Lung (tissue), 12 donors: ENCODE measurements around the gene LTBR. TPM values are rescaled to one million over a fixed set of nuclear protein-coding genes. Genes with fewer than 3 reads are reported as not detected.

Experiments used
- ATAC-seq: fragments of 200-7000 bp; cut with Tn5 transposase; one replicate; pipeline ENCODE4 v1.9.1; 2020; ENCODE audit warnings: moderate number of reproducible peaks; ENCODE audit not compliant: insufficient read depth, low FRiP score
- DNase-seq, 3 donors: peaks; one replicate each; pipeline ENCODE4 v3.0.0-alpha.2; 2013 to 2017
- H3K27ac ChIP-seq, 2 donors: one replicate each; pipeline ENCODE4 v1.5.1; 2013; ENCODE audit warnings: mild to moderate bottlenecking in 2 of 2, moderate library complexity in 2 of 2, control low read depth in 1 of 2, inconsistent platforms in 1 of 2, low read depth in 1 of 2, low read length in 1 of 2
- H3K27me3 ChIP-seq, 3 donors: one replicate each; pipeline ENCODE4 v1.5.1; 2013; ENCODE audit warnings: low read length in 2 of 3; ENCODE audit not compliant: control insufficient read depth in 3 of 3, insufficient read depth in 3 of 3
- H3K36me3 ChIP-seq, 4 donors: one replicate each; pipeline ENCODE4 v1.5.1; 2013; ENCODE audit warnings: low read length in 4 of 4, mild to moderate bottlenecking in 1 of 4, moderate library complexity in 1 of 4; ENCODE audit not compliant: control insufficient read depth in 4 of 4, insufficient read depth in 4 of 4
- H3K4me1 ChIP-seq, 5 donors: one replicate each; pipeline ENCODE4 v1.5.1; 2013; ENCODE audit warnings: low read length in 5 of 5, mild to moderate bottlenecking in 2 of 5, moderate library complexity in 1 of 5; ENCODE audit not compliant: control insufficient read depth in 5 of 5, insufficient read depth in 5 of 5
- H3K4me3 ChIP-seq: one replicate; pipeline ENCODE4 v1.5.1; 2013; ENCODE audit warnings: mild to moderate bottlenecking, control low read depth, moderate library complexity
- H3K9ac ChIP-seq, 2 donors: one replicate each; pipeline ENCODE4 v1.5.1; 2013; ENCODE audit warnings: low read length in 2 of 2, control low read depth in 1 of 2; ENCODE audit not compliant: insufficient read depth in 1 of 2
- H3K9me3 ChIP-seq, 4 donors: one replicate each; pipeline ENCODE4 v1.5.1; 2013; ENCODE audit warnings: low read length in 3 of 4, mild to moderate bottlenecking in 1 of 4, moderate library complexity in 1 of 4; ENCODE audit not compliant: control insufficient read depth in 4 of 4, insufficient read depth in 3 of 4
- WGBS, 2 donors: extraction: QIAGEN DNeasy Blood & Tissue Kit; methylation state at CpG; one replicate each; pipeline ENCODE4 v1.1.7; 2013; 5-methylcytosine and 5-hydroxymethylcytosine counted together
- polyA plus RNA-seq, 2 donors: library from polyadenylated mRNA; stranded (reverse); fragments of 200-250 nt; gene quantifications; one replicate each; pipeline ENCODE4 v1.2.1, GENCODE V29; 2013
- total RNA-seq, 2 donors: library from RNA; depleted of rRNA in 1 of 2; stranded (reverse); fragments of >200 nt in 1 of 2; gene quantifications; one replicate each; pipeline ENCODE4 v1.2.1, GENCODE V29; 2014 to 2021
- TF ChIP-seq, protein P1 (sequence below): IDR thresholded peaks from 2 replicates; pipeline ENCODE4 v1.5.1; 2012; ENCODE audit warnings: mild to moderate bottlenecking; ENCODE audit errors: control extremely low read depth, extremely low read depth
- donor health status: control.
- donor health status: control.
- donor health status: Bipolar disorder and iron deficiency.
- donor health status: healthy.
- donor health status: DM: yes; HTN: yes; CAD: no.

The LTBR gene
- total and polyA plus RNA-seq, 4 donors: 52.6 to 134 (median 122) TPM

GRCh38 chr12:6352193-6353173 is 31.5 kb upstream of the LTBR start:
- ATAC-seq (no peak), DNase-seq (no peak)
- no peaks in the 10 kb centered on the region for H3K9me3 ChIP-seq
- TF ChIP-seq, protein P1, sequence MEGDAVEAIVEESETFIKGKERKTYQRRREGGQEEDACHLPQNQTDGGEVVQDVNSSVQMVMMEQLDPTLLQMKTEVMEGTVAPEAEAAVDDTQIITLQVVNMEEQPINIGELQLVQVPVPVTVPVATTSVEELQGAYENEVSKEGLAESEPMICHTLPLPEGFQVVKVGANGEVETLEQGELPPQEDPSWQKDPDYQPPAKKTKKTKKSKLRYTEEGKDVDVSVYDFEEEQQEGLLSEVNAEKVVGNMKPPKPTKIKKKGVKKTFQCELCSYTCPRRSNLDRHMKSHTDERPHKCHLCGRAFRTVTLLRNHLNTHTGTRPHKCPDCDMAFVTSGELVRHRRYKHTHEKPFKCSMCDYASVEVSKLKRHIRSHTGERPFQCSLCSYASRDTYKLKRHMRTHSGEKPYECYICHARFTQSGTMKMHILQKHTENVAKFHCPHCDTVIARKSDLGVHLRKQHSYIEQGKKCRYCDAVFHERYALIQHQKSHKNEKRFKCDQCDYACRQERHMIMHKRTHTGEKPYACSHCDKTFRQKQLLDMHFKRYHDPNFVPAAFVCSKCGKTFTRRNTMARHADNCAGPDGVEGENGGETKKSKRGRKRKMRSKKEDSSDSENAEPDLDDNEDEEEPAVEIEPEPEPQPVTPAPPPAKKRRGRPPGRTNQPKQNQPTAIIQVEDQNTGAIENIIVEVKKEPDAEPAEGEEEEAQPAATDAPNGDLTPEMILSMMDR: no peak
- H3K36me3 ChIP-seq: peaks cover 0 to 4% (median 0%) of the 10 kb centered on the region in 4 donors
- H3K27me3 ChIP-seq: no peaks in the 10 kb centered on the region
- WGBS, 2 donors: 51 to 56% methylated on average over 9 of the region's 9 CpGs
- H3K27ac ChIP-seq: peak overlapping the region in 1 of 2 donors; percentile 40
- no peak overlapping the region for H3K4me3 ChIP-seq
- H3K9ac ChIP-seq: no peak overlapping the region
- peaks cover 0 to 14% (median 4%) of the 10 kb centered on the region in 5 donors for H3K4me1 ChIP-seq

DNA sequence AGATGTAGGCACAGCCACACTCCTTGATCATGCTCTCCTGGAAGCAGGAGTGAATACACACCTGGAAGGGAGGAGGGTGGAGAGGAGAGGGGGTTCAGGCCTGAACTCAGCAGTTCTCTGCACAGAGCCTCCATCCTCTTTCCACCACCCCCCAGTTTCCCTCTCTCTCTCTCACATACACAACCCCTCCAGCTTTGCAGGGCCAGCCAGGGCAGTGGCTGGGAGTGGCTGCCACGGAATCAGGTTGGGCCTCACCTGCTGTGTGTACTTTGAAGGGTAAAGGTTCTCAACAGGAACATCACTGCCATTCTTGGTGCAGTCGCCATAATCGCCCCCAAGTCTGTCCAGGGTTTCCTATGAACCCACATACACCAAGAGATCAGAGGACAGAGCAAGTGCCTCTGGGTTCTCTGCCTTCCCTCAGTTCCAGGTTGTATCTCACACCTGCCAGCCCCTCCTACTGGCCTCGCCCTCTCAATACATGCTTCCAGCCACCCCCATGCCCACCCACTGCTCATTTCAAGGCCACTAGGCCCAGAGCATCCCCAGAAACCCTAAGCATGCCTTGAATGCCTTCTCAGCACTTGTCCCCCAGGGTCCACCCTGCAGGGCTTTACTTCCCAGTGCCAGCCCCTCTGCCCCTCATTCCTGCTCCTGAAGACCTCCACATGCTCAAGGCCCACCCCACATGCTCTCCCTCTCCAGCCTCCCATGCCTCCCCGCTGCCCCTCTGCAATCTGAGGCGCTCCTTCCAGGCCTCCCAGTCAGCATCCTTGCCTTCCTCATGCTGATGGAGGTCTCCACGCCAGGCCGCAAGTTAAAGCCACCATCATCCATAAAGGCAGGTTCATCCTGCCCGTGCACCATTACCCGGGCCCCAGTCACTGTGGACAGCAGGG is 29.2 kb upstream of the LTBR start:
- H3K4me3 ChIP-seq: no peak overlapping the region
- ATAC-seq (no peak), DNase-seq (no peak)
- H3K27me3 ChIP-seq: no peaks in the 10 kb centered on the region
- TF ChIP-seq, protein P1: no peak
- peak overlapping the region in 1 of 2 donors; percentile 10 for H3K27ac ChIP-seq
- H3K4me1 ChIP-seq: peaks cover 0 to 7% (median 0%) of the 10 kb centered on the region in 5 donors
- WGBS, 2 donors: 96 to 97% methylated on average over 10 of the region's 10 CpGs
- H3K9me3 ChIP-seq: no peaks in the 10 kb centered on the region
- H3K36me3 ChIP-seq: peaks cover 0 to 4% (median 0%) of the 10 kb centered on the region in 4 donors
- H3K9ac ChIP-seq: no peak overlapping the region

- no peaks in the 10 kb centered on the region for H3K27me3 ChIP-seq
- H3K9me3 ChIP-seq: no peaks in the 10 kb centered on the region
- H3K4me1 ChIP-seq: peaks cover 0 to 9% (median 4%) of the 10 kb centered on the region in 5 donors
- no peak overlapping the region for H3K4me3 ChIP-seq
- no peak for ATAC-seq
- peak overlapping the region in 1 of 2 donors; percentile 20 for H3K27ac ChIP-seq
- 73 to 80% methylated on average over 8 of the region's 8 CpGs for WGBS, 2 donors
- H3K36me3 ChIP-seq: peaks cover 0 to 4% (median 0%) of the 10 kb centered on the region in 4 donors
- H3K9ac ChIP-seq: no peak overlapping the region
- no peak for DNase-seq
- TF ChIP-seq, protein P1: no peak
These were observed 28.2 kb upstream of the LTBR start for GRCh38 chr12:6355491-6356373.
